Stimulated activated memory B cell treated with anti-CD40 and anti-IgM and Interleukin-4, amounts not matched to agents 10 μg/mL and 1 μg/mL and 100 μg/mL, for 72 hours (primary cell): ENCODE measurements around the gene SLC26A6.

Experiments used
- ATAC-seq: fragments of 150-1000 bp; cut with Tn5 transposase; 2 replicates; pipeline ENCODE4 v1.10.0; 2021
- H3K27ac Mint-ChIP-seq: one replicate; pipeline ENCODE4 v1.8.0; 2022; ENCODE audit warnings: mild to moderate bottlenecking, mixed read lengths
- H3K27me3 Mint-ChIP-seq: one replicate; pipeline ENCODE4 v1.8.0; 2022; ENCODE audit warnings: mixed read lengths
- H3K36me3 Mint-ChIP-seq: one replicate; pipeline ENCODE4 v1.8.0; 2022; ENCODE audit warnings: mixed read lengths
- H3K4me1 Mint-ChIP-seq: one replicate; pipeline ENCODE4 v1.8.0; 2022; ENCODE audit warnings: mixed read lengths
- H3K4me3 Mint-ChIP-seq: one replicate; pipeline ENCODE4 v1.8.0; 2022; ENCODE audit warnings: mild to moderate bottlenecking, moderate library complexity, mixed read lengths
- H3K9me3 Mint-ChIP-seq: one replicate; pipeline ENCODE4 v1.8.0; 2022; ENCODE audit warnings: mixed read lengths

The SLC26A6 gene

DNA sequence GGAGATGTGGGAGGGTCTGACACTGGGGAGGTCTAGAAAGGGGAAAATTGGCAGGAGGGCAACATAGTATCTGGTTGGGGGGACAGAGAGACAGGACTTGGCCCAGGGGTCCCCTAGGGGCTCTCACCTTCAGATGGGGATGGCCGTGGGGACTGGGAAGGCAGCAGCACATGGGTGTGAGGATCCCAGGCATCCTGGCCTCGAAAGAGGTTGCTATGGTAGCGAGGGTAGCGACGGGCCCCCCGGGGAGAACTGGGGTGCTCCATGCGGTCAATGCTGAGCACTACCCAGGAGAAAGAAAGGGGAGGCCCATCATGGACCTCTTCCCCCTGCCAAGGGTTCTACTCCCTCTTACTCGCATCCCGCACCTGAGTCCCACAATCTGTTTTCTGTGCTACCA is 12.5 kb upstream of the SLC26A6 start:
- no peaks in the 10 kb centered on the region for H3K27me3 Mint-ChIP-seq
- no peak for ATAC-seq
- peaks cover 9% of the 10 kb centered on the region for H3K36me3 Mint-ChIP-seq
- no peak overlapping the region for H3K4me3 Mint-ChIP-seq
- peaks cover 2% of the 10 kb centered on the region for H3K4me1 Mint-ChIP-seq
- H3K27ac Mint-ChIP-seq: no peak overlapping the region
- H3K9me3 Mint-ChIP-seq: no peaks in the 10 kb centered on the region

DNA sequence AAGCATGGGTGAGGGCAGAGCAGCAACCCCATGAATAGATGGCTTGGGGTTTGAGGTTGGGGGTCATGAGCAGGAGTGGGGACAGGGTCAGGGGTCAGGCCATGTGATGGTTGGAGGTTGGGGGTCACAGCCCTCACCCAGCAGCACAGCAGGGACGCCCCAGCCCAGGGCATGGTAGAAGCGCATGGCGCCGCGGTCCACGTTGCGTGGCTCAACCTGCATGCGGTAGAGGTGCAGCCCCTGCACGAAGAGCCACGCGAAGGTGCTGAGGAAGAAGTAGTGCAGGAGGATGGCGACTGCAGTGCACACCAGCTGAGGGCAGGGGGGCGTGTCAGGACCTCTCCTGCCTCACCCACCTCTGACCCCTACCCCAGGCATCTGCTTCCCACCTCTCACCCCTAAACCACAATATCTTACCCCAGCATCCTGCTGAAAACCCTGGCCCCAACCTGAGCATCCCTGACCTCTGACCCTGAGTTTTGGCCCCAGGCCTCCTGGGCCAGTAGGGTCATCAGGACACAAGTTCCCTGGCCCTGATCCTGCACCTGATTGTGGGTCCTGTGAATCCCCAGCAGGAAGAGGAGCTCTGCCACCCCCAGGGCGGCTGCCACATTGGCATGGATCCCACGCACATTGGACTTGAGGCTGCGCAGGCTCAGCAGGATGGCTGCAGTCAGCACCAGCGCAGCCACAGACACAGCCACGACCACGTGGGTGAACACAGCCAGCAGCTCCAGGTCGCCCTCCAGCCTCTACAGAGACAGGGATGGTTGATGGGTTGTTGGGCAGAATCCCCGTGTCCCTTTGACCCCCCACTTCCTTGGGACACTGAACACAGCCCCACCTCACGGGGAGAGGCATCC is 9.9 kb upstream of the SLC26A6 start:
- no peak overlapping the region for H3K4me3 Mint-ChIP-seq
- no peak overlapping the region for H3K27ac Mint-ChIP-seq
- H3K4me1 Mint-ChIP-seq: no peaks in the 10 kb centered on the region
- ATAC-seq: no peak
- peaks cover 8% of the 10 kb centered on the region for H3K27me3 Mint-ChIP-seq
- no peaks in the 10 kb centered on the region for H3K9me3 Mint-ChIP-seq
- peaks cover 17% of the 10 kb centered on the region for H3K36me3 Mint-ChIP-seq

DNA sequence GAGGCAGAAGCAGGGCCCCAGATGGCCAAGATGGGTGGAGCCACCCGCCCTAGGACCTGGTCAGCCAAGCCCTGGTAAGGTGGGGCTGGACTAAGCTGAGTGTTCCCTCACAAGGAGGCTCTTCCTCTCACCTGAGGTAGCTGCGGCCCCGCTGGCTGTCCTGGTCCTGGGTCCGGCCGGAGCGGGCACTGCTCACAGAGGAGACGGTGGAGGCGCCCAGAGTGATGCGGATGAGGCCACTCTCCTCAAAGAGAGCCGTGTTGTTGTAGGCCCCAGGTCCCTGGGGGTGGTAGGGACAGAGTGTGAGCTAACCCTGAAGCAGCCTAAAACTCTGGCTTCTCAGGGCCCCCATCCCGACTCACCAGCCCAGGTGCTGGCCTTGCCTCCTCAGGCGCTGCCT is 7.3 kb upstream of the SLC26A6 start:
- Mint-ChIP-seq H3K36me3 (peaks cover 22% of the 10 kb centered on the region), H3K4me1 (no peaks in the 10 kb centered on the region), H3K9me3 (no peaks in the 10 kb centered on the region), H3K27me3 (peaks cover 14% of the 10 kb centered on the region), H3K4me3 (no peak overlapping the region), H3K27ac (no peak overlapping the region)
- ATAC-seq: no peak

DNA sequence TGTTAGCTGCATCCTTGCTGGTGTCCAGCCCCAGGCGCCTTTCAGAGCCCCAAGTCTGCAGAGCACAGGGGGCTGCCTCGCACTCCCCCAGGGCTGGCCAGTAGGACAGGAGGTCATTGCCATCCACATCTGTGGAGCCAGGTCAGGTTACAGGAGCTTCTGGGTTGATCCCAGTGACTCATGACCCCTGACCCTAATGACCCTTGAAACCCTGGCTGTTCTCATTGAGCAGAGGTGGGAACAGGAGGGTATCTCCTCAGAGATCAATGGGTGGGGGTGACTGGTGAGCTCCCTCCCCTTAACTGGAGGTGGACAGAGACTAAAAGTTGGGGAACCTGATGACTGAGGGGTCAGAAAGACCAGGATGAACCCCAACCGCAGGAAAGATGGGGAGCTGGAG is 6.1 kb upstream of the SLC26A6 start:
- no peak overlapping the region for H3K27ac Mint-ChIP-seq
- no peaks in the 10 kb centered on the region for H3K4me1 Mint-ChIP-seq

DNA sequence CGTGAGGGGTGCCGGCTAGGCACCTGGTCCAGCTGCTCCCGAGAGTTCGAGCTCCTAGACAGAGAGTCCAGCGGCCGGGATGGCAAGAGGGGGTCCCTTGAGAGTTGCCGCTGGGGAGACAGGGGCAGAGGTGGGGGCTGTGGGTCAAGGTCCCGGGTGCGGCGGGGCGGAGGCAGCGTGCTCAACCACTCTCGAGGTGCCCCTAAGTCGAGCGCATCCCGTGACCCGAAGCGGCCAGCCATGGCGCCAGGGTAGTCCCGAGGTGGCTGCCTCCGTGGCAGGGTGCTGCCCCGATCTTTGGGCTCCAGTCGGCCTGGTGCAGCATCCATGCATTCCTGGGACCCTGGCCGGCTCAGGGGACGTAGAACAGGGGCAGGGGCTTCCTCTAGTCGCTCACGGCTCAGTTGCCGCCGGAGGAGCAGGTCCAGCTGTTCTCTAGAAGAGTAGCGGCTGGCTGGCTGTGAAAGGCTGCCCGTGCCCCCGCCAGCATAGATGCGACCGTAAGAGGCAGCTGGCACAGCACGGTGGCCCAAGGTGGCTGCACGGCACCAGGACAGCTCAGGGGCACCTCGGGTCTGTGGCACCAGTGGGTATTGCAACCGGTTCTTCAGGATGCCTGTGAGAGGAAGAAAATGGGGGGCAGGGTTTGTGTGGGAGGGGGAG is 4.8 kb upstream of the SLC26A6 start:
- Mint-ChIP-seq H3K36me3 (peaks cover 18% of the 10 kb centered on the region), H3K9me3 (no peaks in the 10 kb centered on the region), H3K27me3 (peaks cover 14% of the 10 kb centered on the region), H3K27ac (no peak overlapping the region), H3K4me3 (no peak overlapping the region), H3K4me1 (peaks cover 7% of the 10 kb centered on the region)
- ATAC-seq: no peak

More for the DNA sequence above, 6.1 kb upstream of the SLC26A6 start:
- Mint-ChIP-seq H3K9me3 (no peaks in the 10 kb centered on the region), H3K36me3 (peaks cover 20% of the 10 kb centered on the region), H3K27me3 (peaks cover 14% of the 10 kb centered on the region), H3K4me3 (no peak overlapping the region)
- ATAC-seq: no peak

DNA sequence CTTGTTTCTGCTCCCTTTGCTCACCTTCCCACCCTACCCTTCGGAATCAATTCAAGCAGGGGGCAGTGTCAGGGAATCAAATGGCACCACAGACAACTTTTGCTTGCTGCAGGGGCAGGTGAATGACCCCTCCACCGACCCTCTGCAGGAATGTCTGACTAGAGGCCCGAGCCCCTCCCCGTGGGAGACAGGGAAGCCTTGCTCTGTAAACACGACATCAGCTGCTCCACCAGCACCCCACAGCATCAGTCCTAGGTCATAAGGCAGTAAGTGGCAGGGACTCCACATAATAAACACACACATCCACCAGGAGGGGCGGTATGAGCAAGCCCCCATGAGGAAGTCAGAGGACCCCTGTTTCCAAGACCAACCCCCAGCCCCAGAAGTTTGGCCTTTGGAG is 2.0 kb upstream of the SLC26A6 start:
- no peak for ATAC-seq
- Mint-ChIP-seq H3K36me3 (peaks cover 18% of the 10 kb centered on the region), H3K27me3 (peaks cover 14% of the 10 kb centered on the region), H3K4me1 (peaks cover 18% of the 10 kb centered on the region), H3K4me3 (no peak overlapping the region), H3K9me3 (no peaks in the 10 kb centered on the region), H3K27ac (no peak overlapping the region)

DNA sequence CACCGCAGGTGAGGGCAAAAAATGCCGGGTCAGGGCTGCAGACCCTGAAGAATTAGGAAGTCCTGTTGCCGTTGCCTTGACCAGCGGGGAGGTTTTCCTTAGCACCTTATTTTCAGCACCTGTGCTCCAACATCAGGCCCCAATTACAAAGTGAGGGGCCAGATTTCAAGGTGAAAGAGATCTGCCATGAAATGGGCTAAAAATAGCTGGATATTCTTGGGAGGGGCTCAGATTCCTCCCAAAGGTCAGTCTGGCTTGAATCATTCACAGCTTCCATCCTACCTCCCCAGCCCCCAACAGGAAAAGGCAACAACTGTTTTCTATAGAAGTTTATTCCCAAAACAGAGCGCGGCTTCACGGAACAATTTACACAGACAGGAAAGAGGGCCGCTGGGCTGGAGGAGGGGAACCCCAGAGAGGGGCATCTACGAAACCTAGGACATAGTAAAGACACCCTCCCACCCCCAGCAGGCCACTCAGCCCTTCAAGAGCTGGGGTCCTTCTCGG is 941 bp upstream of the SLC26A6 start:
- Mint-ChIP-seq H3K9me3 (no peaks in the 10 kb centered on the region), H3K4me3 (peak overlapping the region; percentile 93), H3K4me1 (peaks cover 18% of the 10 kb centered on the region), H3K36me3 (peaks cover 18% of the 10 kb centered on the region), H3K27ac (peak overlapping the region; percentile 81), H3K27me3 (peaks cover 6% of the 10 kb centered on the region)
- ATAC-seq: no peak

- Mint-ChIP-seq H3K4me3 (peak overlapping the region; percentile 93), H3K27me3 (peaks cover 6% of the 10 kb centered on the region), H3K9me3 (no peaks in the 10 kb centered on the region), H3K36me3 (peaks cover 29% of the 10 kb centered on the region), H3K27ac (peak overlapping the region; percentile 81), H3K4me1 (peaks cover 18% of the 10 kb centered on the region)
- peak; percentile 52 for ATAC-seq
Measured at GRCh38 chr3:48634661-48635221, 520 bp downstream of the SLC26A6 start.

DNA sequence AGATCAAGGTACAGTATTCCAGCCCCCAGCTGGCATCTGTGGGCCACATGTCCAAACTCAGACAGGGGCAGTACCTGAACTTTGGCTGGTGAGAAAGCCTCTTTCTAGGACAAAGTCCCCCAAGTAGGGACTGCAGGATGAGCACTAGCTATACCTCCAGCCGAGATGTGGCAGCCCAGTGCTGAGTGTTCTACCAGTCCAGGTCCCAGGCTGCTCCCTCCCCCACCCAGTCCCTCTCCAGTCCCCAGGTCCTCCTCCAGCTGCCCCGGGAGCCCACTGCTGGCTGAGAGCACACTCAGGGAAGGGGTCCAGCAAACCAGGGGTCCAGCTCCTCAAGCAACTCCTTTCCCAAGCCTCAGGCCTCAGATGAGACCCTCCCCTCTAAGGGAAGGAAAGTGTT is 1.5 kb downstream of the SLC26A6 start:
- ATAC-seq: no peak
- no peaks in the 10 kb centered on the region for H3K27me3 Mint-ChIP-seq
- H3K4me1 Mint-ChIP-seq: peaks cover 18% of the 10 kb centered on the region
- H3K27ac Mint-ChIP-seq: peak overlapping the region; percentile 81
- peaks cover 33% of the 10 kb centered on the region for H3K36me3 Mint-ChIP-seq
- no peaks in the 10 kb centered on the region for H3K9me3 Mint-ChIP-seq
- H3K4me3 Mint-ChIP-seq: no peak overlapping the region

DNA sequence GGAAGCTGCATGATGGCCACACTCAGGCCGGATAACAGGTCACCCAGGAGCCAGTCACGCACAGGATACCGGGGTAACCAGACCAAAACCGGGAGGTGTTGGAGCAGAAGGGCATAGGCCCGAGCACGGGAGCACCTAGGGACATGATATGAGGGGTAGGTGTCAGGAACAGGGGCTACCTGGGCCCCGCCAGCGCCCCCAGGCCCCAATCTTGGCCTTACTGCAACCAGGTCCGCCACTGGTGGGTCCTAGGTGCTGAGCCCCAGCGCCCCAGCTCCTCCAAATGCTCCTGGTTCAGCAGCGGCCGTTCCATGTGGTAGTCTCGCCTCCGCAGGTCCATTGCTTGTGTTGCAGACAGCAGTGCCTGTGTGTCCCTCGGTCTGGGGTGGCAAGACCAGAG is 2.0 kb downstream of the SLC26A6 start:
- ATAC-seq: no peak
- Mint-ChIP-seq H3K4me1 (peaks cover 18% of the 10 kb centered on the region), H3K36me3 (peaks cover 38% of the 10 kb centered on the region), H3K27ac (no peak overlapping the region), H3K27me3 (no peaks in the 10 kb centered on the region), H3K4me3 (no peak overlapping the region), H3K9me3 (no peaks in the 10 kb centered on the region)

- Mint-ChIP-seq H3K27ac (no peak overlapping the region), H3K36me3 (peaks cover 48% of the 10 kb centered on the region), H3K4me1 (peaks cover 18% of the 10 kb centered on the region), H3K4me3 (no peak overlapping the region), H3K27me3 (no peaks in the 10 kb centered on the region), H3K9me3 (no peaks in the 10 kb centered on the region)
- no peak for ATAC-seq
Measured at GRCh38 chr3:48631516-48632448, 3.5 kb downstream of the SLC26A6 start.

GRCh38 chr3:48630833-48631232 is 4.4 kb downstream of the SLC26A6 start:
- Mint-ChIP-seq H3K9me3 (no peaks in the 10 kb centered on the region), H3K36me3 (peaks cover 57% of the 10 kb centered on the region), H3K4me1 (peaks cover 13% of the 10 kb centered on the region), H3K27me3 (no peaks in the 10 kb centered on the region), H3K4me3 (no peak overlapping the region), H3K27ac (no peak overlapping the region)
- no peak for ATAC-seq

GRCh38 chr3:48630407-48630806 is 4.9 kb downstream of the SLC26A6 start:
- Mint-ChIP-seq H3K27me3 (no peaks in the 10 kb centered on the region), H3K27ac (no peak overlapping the region), H3K36me3 (peaks cover 61% of the 10 kb centered on the region), H3K4me1 (peaks cover 12% of the 10 kb centered on the region), H3K9me3 (no peaks in the 10 kb centered on the region), H3K4me3 (no peak overlapping the region)
- ATAC-seq: no peak

GRCh38 chr3:48629894-48630293 is 5.4 kb downstream of the SLC26A6 start:
- ATAC-seq: no peak
- no peaks in the 10 kb centered on the region for H3K9me3 Mint-ChIP-seq
- H3K36me3 Mint-ChIP-seq: peaks cover 61% of the 10 kb centered on the region
- no peak overlapping the region for H3K4me3 Mint-ChIP-seq
- no peaks in the 10 kb centered on the region for H3K27me3 Mint-ChIP-seq
- H3K4me1 Mint-ChIP-seq: peaks cover 12% of the 10 kb centered on the region
- H3K27ac Mint-ChIP-seq: no peak overlapping the region
